Ectodermal cell (in vitro differentiated cells): ENCODE data around the gene CHD5.

Experiments used
- H3K27ac ChIP-seq: 2 replicates; pipeline ENCODE4 v1.7.0; 2013; ENCODE audit warnings: mild to moderate bottlenecking, low read depth, low read length; ENCODE audit not compliant: insufficient read depth, poor library complexity, severe bottlenecking
- H3K27me3 ChIP-seq: 2 replicates; pipeline ENCODE4 v1.7.0; 2013; ENCODE audit warnings: mild to moderate bottlenecking, low read length; ENCODE audit not compliant: insufficient read depth, control insufficient read depth, poor library complexity, severe bottlenecking
- H3K36me3 ChIP-seq: one replicate; pipeline ENCODE4 v1.7.0; 2013; ENCODE audit warnings: low read length; ENCODE audit not compliant: control insufficient read depth, insufficient read depth
- H3K4me1 ChIP-seq: one replicate; pipeline ENCODE4 v1.7.0; 2013; ENCODE audit warnings: low read length; ENCODE audit not compliant: control insufficient read depth, insufficient read depth
- H3K4me3 ChIP-seq: 2 replicates; pipeline ENCODE4 v1.7.0; 2013; ENCODE audit warnings: low read depth, low read length, control low read depth; ENCODE audit not compliant: insufficient read depth
- H3K9me3 ChIP-seq: 2 replicates; pipeline ENCODE4 v1.7.0; 2013; ENCODE audit warnings: mild to moderate bottlenecking, low read length, moderate library complexity; ENCODE audit not compliant: control insufficient read depth
- WGBS, 2 experiments: methylation state at CpG; one replicate each; pipeline ENCODE4 v1.1.7; 2013; ENCODE audit warnings: missing lambda C conversion rate in 2 of 2; 5-methylcytosine and 5-hydroxymethylcytosine counted together

Gene CHD5

GRCh38 chr1:6172549-6172948 is 7.6 kb downstream of the CHD5 start:
- Histone ChIP-seq H3K36me3 (no peaks in the 10 kb centered on the region), H3K27ac (no peak overlapping the region), H3K4me1 (no peaks in the 10 kb centered on the region), H3K27me3 (peaks cover 26% of the 10 kb centered on the region), H3K9me3 (no peaks in the 10 kb centered on the region), H3K4me3 (no peak overlapping the region)
- 94% methylated on average over 10 of the region's 10 CpGs for WGBS, 2 experiments

GRCh38 chr1:6171548-6172124 is 8.5 kb downstream of the CHD5 start:
- Histone ChIP-seq H3K36me3 (no peaks in the 10 kb centered on the region), H3K27ac (no peak overlapping the region), H3K4me1 (no peaks in the 10 kb centered on the region), H3K27me3 (peaks cover 17% of the 10 kb centered on the region), H3K4me3 (no peak overlapping the region), H3K9me3 (no peaks in the 10 kb centered on the region)
- 62 to 65% methylated on average over 10 of the region's 10 CpGs for WGBS, 2 experiments

GRCh38 chr1:6170742-6171201 is 9.3 kb downstream of the CHD5 start:
- 91 to 92% methylated on average over 19 of the region's 19 CpGs for WGBS, 2 experiments
- no peak overlapping the region for H3K27ac ChIP-seq
- H3K4me1 ChIP-seq, result no peaks in the 10 kb centered on the region
- H3K4me3 ChIP-seq, result no peak overlapping the region
- H3K27me3 ChIP-seq, result peaks cover 8% of the 10 kb centered on the region
- no peaks in the 10 kb centered on the region for H3K9me3 ChIP-seq
- no peaks in the 10 kb centered on the region for H3K36me3 ChIP-seq

GRCh38 chr1:6170116-6170741 is 9.9 kb downstream of the CHD5 start:
- H3K4me3 ChIP-seq, result no peak overlapping the region
- H3K4me1 ChIP-seq, result no peaks in the 10 kb centered on the region
- H3K27me3 ChIP-seq, result peaks cover 3% of the 10 kb centered on the region
- 92 to 95% methylated on average over 16 of the region's 16 CpGs for WGBS, 2 experiments
- H3K36me3 ChIP-seq, result no peaks in the 10 kb centered on the region
- H3K27ac ChIP-seq, result no peak overlapping the region
- no peaks in the 10 kb centered on the region for H3K9me3 ChIP-seq

GRCh38 chr1:6168947-6169586 is 11.1 kb downstream of the CHD5 start:
- no peaks in the 10 kb centered on the region for H3K36me3 ChIP-seq
- no peak overlapping the region for H3K4me3 ChIP-seq
- 88 to 89% methylated on average over 18 of the region's 18 CpGs for WGBS, 2 experiments
- H3K4me1 ChIP-seq, result no peaks in the 10 kb centered on the region
- no peaks in the 10 kb centered on the region for H3K27me3 ChIP-seq
- no peak overlapping the region for H3K27ac ChIP-seq
- no peaks in the 10 kb centered on the region for H3K9me3 ChIP-seq

DNA sequence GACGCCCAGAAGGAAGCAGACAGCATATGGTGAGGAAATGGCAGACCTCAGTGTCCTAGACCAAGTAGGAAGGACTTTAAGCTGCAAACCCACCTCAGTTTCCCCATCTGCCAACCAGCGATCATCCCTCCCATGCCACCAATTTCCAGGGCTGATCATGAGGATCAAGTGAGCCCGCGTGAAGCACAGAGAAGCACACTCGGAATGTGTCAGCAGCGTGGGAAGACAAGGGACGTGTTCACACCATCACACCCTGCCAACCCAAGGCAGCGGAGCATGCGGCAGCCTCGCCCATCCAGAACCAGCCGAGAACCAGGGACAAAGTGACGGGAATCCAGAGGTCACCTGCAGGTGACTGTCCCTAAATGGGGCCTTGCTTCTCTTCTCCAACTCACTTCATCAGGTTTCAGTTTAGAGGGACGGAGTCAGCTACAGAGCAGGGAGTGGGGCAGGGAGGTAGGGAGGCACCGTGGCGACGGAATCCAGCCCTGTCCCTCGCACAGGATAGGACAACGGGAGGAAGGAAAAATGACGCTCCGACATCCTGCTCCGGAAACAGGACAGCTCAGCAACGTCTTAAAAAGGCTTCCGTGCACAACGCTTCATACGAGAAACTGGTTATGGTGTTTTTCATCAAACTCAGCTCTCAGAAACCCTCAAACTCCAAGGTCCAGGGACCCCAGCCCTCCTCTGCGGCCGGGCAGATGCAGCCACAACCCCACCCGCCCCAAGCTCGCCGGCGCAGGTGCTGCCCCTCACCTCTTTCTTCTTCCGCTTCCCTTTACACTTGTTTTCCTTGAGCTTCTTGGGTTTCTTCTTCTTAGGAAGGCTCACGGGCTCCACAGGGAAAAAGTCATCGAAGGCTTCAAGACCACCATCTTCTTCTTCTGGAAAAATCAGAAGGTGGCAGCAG is 12.5 kb downstream of the CHD5 start:
- Histone ChIP-seq H3K27me3 (peaks cover 3% of the 10 kb centered on the region), H3K36me3 (no peaks in the 10 kb centered on the region), H3K9me3 (no peaks in the 10 kb centered on the region), H3K4me3 (no peak overlapping the region), H3K27ac (no peak overlapping the region), H3K4me1 (no peaks in the 10 kb centered on the region)
- 91 to 93% methylated on average over 34 of the region's 34 CpGs for WGBS, 2 experiments

DNA sequence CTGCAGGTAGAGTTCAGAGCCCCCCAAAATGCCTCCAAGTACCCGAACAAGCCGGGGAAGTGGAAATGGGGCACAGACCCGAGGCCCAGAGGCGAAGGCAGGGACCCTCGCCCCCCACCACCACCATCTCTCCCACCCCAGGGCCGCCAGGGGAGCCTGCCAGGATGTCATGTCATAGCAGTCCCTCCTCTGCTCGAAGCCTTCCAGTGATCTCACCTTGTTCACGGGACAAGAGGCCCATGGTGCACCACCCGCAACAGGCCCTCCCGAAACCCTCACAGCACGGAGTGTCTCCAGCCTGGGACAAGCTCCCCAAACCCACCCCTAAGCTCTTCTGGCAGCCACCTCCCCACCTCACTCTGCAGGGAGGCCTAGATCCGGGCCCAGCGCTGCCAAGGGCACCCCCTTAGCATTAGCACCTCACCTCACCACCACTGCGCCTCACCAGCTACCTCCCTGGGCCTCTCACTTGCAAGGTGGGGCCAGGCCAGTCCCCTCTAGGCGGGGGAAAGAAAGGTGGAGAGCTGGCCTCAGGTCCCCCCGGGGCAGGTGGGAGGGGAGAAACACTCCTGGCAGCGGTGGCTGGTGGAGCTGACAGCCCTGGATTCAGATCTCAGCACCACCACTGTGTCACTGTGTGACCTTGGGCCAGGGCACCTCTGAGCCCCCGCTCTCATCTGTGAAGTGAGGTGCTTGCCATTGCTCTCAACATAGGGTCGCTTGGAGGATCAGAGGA is 13.3 kb downstream of the CHD5 start:
- no peak overlapping the region for H3K4me3 ChIP-seq
- H3K9me3 ChIP-seq, result no peaks in the 10 kb centered on the region
- H3K36me3 ChIP-seq, result no peaks in the 10 kb centered on the region
- no peaks in the 10 kb centered on the region for H3K4me1 ChIP-seq
- WGBS, 2 experiments, result 89 to 92% methylated on average over 19 of the region's 19 CpGs
- H3K27ac ChIP-seq, result no peak overlapping the region
- peaks cover 6% of the 10 kb centered on the region for H3K27me3 ChIP-seq

DNA sequence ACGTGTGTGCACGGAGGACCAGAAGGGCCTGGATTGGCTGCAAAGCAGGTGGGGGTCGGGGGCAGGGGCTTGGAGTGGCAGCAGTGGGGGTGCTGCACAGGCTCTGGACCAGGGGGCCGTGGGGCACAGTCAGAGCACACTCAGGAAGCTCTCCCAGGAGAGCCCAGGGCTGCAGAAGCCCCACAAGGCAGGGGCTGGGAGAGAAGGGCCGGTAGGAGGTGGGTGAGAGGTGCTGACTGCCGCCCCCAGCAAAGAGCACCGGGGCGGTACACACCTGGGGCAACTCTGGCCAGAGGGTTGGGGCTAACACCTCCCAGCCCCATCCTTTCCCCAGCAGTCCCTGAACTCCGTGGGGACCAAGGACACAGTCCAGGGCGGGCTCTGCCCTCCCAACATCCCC is 13.9 kb downstream of the CHD5 start:
- WGBS, 2 experiments, result 85 to 91% methylated on average over 10 of the region's 10 CpGs
- no peaks in the 10 kb centered on the region for H3K36me3 ChIP-seq
- no peak overlapping the region for H3K27ac ChIP-seq
- H3K4me1 ChIP-seq, result no peaks in the 10 kb centered on the region
- no peaks in the 10 kb centered on the region for H3K9me3 ChIP-seq
- H3K4me3 ChIP-seq, result no peak overlapping the region
- peaks cover 6% of the 10 kb centered on the region for H3K27me3 ChIP-seq

- 89 to 90% methylated on average over 12 of the region's 12 CpGs for WGBS, 2 experiments
- no peaks in the 10 kb centered on the region for H3K4me1 ChIP-seq
- no peaks in the 10 kb centered on the region for H3K36me3 ChIP-seq
- no peak overlapping the region for H3K4me3 ChIP-seq
- peaks cover 6% of the 10 kb centered on the region for H3K27me3 ChIP-seq
- H3K27ac ChIP-seq, result no peak overlapping the region
- no peaks in the 10 kb centered on the region for H3K9me3 ChIP-seq
Measured at GRCh38 chr1:6165441-6165985, 14.6 kb downstream of the CHD5 start.
